Gastrocnemius medialis (tissue), 4 donors: ENCODE measurements around the gene PLCL1.

Experiments
- POLR2A ChIP-seq, 2 donors: fragments of 450-650 bp; IDR thresholded peaks; one replicate each; pipeline ENCODE4 v1.6.1; 2017; ENCODE audit warnings: antibody characterized with exemption in 2 of 2, mild to moderate bottlenecking in 2 of 2, moderate library complexity in 2 of 2
- TF ChIP-seq, protein P1 (sequence below), 5 experiments: fragments of 450-650 bp in 3 of 5; fragments of 200-600 bp in 2 of 5; sonication (generic) in 2 of 5; IDR thresholded peaks in 4 of 5; conservative IDR thresholded peaks in 1 of 5; 1 replicate in 4 of 5; 2 replicates in 1 of 5; pipeline ENCODE4 v1.5.1; 2016 to 2019; ENCODE audit warnings: antibody characterized with exemption in 5 of 5, mild to moderate bottlenecking in 3 of 5, moderate library complexity in 3 of 5

DNA sequence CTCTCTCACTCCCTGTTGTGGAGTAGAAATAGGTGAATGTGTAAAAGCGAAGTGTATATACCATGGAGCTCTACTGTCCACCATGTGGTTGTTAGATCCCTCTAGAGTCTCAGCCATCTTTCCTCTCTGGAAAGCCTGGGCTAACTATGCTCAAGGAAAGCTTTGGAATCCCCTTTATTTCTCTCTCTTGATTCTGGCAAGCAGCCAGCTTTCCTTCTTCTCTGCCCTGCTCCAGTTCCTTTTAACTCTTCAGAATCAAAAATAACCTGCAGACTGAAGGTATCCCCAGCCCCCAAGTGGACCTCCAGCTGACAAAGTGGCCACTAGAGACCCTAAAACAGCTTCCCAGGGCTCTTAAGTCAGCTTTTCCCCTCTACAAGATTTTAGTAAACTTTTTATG lies 381.9 kb downstream of the PLCL1 start:
- TF ChIP-seq, protein P1, sequence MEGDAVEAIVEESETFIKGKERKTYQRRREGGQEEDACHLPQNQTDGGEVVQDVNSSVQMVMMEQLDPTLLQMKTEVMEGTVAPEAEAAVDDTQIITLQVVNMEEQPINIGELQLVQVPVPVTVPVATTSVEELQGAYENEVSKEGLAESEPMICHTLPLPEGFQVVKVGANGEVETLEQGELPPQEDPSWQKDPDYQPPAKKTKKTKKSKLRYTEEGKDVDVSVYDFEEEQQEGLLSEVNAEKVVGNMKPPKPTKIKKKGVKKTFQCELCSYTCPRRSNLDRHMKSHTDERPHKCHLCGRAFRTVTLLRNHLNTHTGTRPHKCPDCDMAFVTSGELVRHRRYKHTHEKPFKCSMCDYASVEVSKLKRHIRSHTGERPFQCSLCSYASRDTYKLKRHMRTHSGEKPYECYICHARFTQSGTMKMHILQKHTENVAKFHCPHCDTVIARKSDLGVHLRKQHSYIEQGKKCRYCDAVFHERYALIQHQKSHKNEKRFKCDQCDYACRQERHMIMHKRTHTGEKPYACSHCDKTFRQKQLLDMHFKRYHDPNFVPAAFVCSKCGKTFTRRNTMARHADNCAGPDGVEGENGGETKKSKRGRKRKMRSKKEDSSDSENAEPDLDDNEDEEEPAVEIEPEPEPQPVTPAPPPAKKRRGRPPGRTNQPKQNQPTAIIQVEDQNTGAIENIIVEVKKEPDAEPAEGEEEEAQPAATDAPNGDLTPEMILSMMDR (IDR thresholded peaks at IDR 0.05 in 4 of 5, conservative IDR thresholded peaks at IDR 0.05 in 1 of 5), result no peak
- TF ChIP-seq POLR2A (IDR thresholded peaks at IDR 0.05), result no peak
